Measurements from ENCODE around the gene MAP6. TPM values are rescaled to one million over a fixed set of nuclear protein-coding genes. Genes with fewer than 3 reads are reported as not detected.

Gene MAP6
- total and polyA plus RNA-seq, 9 of the 15 experiments (the other 6 are each of a cell fraction or from before 2014, with no cell fraction given), result not detected

DNA sequence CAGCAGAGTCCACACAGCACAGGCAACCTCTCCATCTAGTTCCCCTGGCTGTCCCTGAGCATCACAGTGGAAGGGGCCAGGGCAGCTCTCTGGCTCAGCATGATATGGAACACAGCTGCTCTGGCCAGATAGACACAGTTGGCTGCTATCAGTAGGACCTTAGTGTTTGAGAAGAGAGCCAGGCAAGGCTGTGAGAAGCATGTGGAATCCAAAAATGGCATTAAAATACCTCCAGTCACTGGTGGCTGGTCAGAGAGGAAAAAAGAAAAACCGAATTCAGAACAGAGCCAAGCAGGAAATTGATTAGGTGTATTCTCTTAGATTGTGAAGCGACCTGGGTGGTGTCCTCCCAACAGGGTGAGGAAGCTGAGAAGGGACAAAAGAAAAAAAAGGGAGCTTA lies 78.9 kb downstream of the MAP6 start (continued):
- TF ChIP-seq BRD9 (IDR thresholded peaks at IDR 0.05; ENCODE audit: low read depth, partially characterized antibody), result peak; percentile 63
- TF ChIP-seq, protein P1, sequence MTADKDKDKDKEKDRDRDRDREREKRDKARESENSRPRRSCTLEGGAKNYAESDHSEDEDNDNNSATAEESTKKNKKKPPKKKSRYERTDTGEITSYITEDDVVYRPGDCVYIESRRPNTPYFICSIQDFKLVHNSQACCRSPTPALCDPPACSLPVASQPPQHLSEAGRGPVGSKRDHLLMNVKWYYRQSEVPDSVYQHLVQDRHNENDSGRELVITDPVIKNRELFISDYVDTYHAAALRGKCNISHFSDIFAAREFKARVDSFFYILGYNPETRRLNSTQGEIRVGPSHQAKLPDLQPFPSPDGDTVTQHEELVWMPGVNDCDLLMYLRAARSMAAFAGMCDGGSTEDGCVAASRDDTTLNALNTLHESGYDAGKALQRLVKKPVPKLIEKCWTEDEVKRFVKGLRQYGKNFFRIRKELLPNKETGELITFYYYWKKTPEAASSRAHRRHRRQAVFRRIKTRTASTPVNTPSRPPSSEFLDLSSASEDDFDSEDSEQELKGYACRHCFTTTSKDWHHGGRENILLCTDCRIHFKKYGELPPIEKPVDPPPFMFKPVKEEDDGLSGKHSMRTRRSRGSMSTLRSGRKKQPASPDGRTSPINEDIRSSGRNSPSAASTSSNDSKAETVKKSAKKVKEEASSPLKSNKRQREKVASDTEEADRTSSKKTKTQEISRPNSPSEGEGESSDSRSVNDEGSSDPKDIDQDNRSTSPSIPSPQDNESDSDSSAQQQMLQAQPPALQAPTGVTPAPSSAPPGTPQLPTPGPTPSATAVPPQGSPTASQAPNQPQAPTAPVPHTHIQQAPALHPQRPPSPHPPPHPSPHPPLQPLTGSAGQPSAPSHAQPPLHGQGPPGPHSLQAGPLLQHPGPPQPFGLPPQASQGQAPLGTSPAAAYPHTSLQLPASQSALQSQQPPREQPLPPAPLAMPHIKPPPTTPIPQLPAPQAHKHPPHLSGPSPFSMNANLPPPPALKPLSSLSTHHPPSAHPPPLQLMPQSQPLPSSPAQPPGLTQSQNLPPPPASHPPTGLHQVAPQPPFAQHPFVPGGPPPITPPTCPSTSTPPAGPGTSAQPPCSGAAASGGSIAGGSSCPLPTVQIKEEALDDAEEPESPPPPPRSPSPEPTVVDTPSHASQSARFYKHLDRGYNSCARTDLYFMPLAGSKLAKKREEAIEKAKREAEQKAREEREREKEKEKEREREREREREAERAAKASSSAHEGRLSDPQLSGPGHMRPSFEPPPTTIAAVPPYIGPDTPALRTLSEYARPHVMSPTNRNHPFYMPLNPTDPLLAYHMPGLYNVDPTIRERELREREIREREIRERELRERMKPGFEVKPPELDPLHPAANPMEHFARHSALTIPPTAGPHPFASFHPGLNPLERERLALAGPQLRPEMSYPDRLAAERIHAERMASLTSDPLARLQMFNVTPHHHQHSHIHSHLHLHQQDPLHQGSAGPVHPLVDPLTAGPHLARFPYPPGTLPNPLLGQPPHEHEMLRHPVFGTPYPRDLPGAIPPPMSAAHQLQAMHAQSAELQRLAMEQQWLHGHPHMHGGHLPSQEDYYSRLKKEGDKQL (CRISPR knock-in tag; IDR thresholded peaks at IDR 0.05; ENCODE audit: borderline replicate concordance), result no peak
- TF ChIP-seq ZNF766 (CRISPR knock-in tag; conservative IDR thresholded peaks at IDR 0.05), result peak; percentile 73
- TF ChIP-seq, protein P2, sequence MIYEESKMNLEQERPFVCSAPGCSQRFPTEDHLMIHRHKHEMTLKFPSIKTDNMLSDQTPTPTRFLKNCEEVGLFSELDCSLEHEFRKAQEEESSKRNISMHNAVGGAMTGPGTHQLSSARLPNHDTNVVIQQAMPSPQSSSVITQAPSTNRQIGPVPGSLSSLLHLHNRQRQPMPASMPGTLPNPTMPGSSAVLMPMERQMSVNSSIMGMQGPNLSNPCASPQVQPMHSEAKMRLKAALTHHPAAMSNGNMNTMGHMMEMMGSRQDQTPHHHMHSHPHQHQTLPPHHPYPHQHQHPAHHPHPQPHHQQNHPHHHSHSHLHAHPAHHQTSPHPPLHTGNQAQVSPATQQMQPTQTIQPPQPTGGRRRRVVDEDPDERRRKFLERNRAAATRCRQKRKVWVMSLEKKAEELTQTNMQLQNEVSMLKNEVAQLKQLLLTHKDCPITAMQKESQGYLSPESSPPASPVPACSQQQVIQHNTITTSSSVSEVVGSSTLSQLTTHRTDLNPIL (CRISPR knock-in tag; IDR thresholded peaks at IDR 0.05), result no peak
- no peak for TF ChIP-seq ZNF263 (CRISPR knock-in tag; IDR thresholded peaks at IDR 0.05; ENCODE audit: borderline replicate concordance)
- TF ChIP-seq CCNT2 (IDR thresholded peaks at IDR 0.05; ENCODE audit: borderline replicate concordance, extremely low read depth, insufficient read length, low read depth, low read length), result peak; percentile 94
- TF ChIP-seq ETV5 (CRISPR knock-in tag; IDR thresholded peaks at IDR 0.05; ENCODE audit: low read depth), result no peak
- no peak for TF ChIP-seq CHD1 (IDR thresholded peaks at IDR 0.05; ENCODE audit: low read length)
- TF ChIP-seq ESRRA (IDR thresholded peaks at IDR 0.05; ENCODE audit: borderline replicate concordance, low read depth), result no peak
- no peak for TF ChIP-seq SREBF2 (CRISPR knock-in tag; IDR thresholded peaks at IDR 0.05)
- TF ChIP-seq NUFIP1 (IDR thresholded peaks at IDR 0.05; ENCODE audit: partially characterized antibody), result no peak
- TF ChIP-seq SNIP1 (IDR thresholded peaks at IDR 0.05; ENCODE audit: low read depth), result no peak
- no peak for TF ChIP-seq HIVEP1 (CRISPR knock-in tag; IDR thresholded peaks at IDR 0.05)
- TF ChIP-seq, protein P3, sequence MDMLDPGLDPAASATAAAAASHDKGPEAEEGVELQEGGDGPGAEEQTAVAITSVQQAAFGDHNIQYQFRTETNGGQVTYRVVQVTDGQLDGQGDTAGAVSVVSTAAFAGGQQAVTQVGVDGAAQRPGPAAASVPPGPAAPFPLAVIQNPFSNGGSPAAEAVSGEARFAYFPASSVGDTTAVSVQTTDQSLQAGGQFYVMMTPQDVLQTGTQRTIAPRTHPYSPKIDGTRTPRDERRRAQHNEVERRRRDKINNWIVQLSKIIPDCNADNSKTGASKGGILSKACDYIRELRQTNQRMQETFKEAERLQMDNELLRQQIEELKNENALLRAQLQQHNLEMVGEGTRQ (CRISPR knock-in tag; IDR thresholded peaks at IDR 0.05), result no peak
- no peak for TF ChIP-seq BCL6 (CRISPR knock-in tag; IDR thresholded peaks at IDR 0.05)
- TF ChIP-seq SIRT6 (IDR thresholded peaks at IDR 0.05; ENCODE audit: low read depth, low read length), result no peak
- TF ChIP-seq, protein P4, sequence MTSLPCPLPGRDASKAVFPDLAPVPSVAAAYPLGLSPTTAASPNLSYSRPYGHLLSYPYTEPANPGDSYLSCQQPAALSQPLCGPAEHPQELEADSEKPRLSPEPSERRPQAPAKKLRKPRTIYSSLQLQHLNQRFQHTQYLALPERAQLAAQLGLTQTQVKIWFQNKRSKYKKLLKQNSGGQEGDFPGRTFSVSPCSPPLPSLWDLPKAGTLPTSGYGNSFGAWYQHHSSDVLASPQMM (CRISPR knock-in tag; IDR thresholded peaks at IDR 0.05), result no peak
- no peak for TF ChIP-seq ADNP (tag; IDR thresholded peaks at IDR 0.05)
- no peak for TF ChIP-seq KAT8 (IDR thresholded peaks at IDR 0.05; ENCODE audit: low read depth)
- TF ChIP-seq PML (IDR thresholded peaks at IDR 0.05; ENCODE audit: low read length), result peak; percentile 97
- no peak for TF ChIP-seq ZNF140 (CRISPR knock-in tag; IDR thresholded peaks at IDR 0.05)
- TF ChIP-seq ZNF696 (CRISPR knock-in tag; conservative IDR thresholded peaks at IDR 0.05), result no peak
- no peak for TF ChIP-seq ZNF707 (CRISPR knock-in tag; conservative IDR thresholded peaks at IDR 0.05)
- TF ChIP-seq TSC22D4 (tag; IDR thresholded peaks at IDR 0.05), result no peak

Measured in K562 (cell line).